HG02840 (cell line): ENCODE results near the gene GAPDHS.

Experiments
- ATAC-seq: cut with Tn5 transposase; IDR thresholded peaks from one replicate; pipeline ENCODE4 v1.9.1; 2021; ENCODE audit warnings: mild to moderate bottlenecking, moderate library complexity, moderate number of reproducible peaks; ENCODE audit not compliant: unreplicated experiment, low FRiP score

GAPDHS gene

DNA sequence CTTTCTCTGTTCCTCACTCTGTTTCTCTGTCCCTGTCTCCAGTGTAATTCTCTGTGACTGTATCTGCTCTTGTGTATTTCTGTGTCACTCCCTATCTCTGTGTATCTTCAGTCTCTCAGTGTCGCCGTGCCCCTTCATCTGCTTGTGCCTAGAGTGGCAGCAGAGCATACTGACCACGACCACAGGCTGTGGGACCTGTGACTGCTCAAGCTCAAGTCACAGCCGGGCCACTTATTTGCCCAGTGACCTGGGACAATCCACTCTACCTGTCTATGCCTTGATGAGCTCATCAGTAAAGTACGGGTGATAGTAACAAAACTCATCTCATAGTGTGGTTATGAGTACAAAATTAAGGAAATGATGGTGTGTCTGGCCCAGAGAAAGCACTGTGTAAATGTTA, 20.8 kb downstream of the GAPDHS start:
- ATAC-seq, result no peak

GRCh38 chr19:35555301-35556005, 22.2 kb downstream of the GAPDHS start:
- ATAC-seq, result no peak

DNA sequence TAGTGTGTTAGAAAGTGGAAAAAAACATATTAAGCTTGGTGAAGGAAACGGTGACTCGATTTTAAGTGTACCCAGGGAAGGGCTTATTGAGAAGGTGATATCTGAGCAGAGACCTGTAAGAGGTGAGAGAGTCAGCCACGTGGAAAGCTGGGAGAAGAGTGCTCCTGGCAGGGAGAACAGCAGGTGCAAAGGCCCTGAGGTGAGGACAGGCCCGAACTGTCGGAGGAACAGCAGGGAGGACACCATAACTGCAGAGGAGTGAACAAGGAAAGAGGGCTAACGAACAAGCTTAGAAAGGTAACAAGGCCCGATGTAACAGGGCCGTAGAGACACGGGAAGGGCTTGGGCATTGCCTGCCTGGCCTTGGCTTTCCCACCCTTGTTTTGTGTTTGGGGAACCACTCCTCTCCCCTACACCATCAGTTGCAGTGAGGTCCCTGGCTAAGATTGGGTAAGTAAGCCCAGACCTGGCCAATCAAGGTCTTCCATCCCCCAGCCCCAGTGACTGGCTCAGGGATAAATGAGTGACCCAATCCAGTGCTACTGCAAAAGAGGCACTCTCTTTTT, 22.9 kb downstream of the GAPDHS start:
- no peak for ATAC-seq

DNA sequence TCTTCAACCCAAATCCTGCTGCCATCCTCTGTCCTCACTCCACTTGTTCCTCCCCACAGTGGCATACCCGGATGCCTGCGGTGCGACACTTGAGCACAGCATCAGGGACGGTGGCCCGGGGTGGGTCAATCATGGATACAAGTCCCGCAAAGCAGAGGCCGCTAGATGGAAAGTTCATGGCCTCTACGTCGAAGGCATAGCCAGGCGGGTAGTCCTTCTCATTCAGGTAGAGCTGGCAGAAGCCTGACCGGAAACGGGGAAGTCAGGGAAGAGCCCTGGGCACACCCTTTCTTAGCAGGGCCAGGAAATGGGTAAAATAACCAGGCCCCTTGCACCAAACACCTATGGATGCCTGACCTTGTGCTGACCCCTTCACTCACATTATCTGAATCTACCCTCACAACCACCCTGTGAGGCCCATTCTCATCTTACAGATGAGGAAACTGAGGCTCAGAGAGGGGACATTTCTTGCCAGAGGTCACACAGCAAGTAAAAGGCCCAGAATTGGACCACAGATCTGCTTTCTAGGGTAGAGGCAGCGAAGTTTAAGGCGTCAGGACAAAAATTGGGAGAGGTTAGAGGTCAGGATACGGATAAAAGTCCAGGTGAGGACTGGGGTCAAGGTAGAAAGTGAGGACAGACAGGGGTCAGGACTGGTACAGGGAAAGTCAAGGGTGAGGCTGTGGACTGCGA, 23.7 kb downstream of the GAPDHS start:
- ATAC-seq, result no peak

DNA sequence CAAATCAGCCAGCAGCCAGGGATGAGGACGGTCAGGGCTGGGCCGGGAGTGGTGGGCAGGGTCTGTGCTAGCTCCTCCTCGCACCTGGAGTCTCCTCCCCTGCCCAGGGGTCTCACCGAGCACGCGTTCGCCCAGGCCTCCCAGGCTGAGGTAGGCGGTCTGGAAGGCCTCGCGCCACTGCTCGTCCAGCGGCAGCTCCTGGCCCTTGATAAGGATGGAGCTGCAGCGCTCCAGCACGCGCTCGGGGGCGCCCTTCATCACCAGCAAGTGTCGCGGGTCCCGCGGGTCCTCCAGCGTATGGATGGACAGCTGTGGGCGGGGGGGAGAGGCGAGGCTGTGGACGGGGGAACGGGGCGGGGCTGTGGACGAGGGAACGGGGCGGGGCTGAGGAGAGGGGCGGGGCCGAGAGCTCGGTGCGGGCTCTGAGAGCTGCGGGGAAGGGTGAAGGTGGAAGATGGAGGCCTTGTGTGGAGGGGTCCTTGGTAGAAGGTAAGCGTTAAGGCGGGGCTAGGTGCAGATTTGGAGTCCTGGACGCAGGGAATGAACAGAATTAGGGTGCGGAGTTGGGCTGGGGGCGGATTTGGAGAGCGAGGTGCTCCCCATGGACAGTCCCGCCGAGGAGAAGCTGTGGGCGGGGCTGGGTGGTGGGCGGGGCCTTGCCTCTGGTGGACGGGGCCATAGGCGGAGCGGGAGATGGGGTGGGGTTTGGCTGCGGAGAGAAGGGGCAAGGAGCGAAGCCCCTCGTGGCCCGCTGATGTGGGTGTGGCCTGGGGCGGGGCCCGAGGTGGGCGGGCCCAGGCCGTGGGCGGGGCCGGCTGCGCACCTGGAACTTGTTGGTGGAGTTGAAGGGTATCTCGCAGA, 24.5 kb downstream of the GAPDHS start:
- ATAC-seq, result no peak

DNA sequence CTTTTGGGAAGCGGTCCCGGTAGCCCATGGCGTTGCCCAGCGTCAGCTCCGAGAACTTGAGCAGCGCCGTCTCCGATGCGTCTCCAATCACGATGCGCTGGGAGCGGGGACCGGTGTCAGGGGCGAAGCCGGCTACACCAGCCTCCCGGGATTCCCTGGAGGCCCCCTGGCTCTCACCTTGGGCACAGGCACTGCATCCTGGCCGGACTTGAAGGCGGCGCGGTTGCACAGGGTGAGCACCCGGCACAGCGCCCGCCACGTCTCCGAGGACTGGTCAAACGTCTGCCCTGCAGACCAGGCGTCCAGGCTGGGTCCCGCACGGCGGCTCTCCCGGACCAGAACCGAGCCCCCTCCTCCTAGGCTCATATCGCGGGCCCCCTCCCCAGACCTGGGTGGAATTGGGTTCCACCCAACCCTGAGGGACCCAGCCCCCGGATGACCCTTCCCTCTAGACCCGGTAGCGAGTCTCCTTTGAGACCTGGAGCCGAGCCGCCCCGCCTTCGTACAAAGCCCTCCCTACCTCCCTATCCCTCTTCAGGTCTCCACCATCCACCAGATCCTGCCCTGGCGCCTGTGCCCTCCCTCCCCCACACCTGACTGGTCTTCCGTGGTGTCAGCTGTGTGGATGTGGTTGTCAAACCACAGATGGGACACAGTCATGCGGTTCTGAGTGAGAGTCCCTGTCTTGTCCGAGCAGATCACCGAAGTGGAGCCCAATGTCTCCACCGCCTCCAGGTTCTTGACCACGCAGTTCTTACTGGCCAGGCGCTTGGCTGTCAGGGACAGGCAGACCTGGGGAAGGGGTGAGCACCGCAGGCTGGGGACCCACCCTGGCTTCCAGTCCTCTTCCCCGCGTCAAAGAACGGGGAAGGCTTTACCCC, 25.4 kb downstream of the GAPDHS start:
- ATAC-seq, result no peak

GRCh38 chr19:35559281-35559659, 26.0 kb downstream of the GAPDHS start:
- no peak for ATAC-seq

DNA sequence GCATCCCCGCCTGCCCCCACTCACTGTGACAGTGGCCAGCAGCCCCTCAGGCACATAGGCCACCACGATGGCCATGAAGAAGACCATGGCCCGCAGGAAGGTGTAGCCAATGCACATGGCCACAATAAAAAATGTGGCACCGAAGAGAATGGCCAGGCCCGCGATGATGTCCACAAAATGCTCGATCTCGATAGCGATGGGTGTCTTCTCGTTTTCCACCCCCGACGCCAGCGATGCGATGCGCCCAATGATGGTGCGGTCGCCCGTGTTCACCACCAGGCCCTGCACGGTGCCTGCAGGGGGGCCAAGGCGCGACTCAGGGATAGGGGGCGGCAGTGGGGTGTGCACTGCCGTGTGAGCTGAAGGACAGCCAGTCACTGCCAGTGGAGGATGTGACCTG, 26.5 kb downstream of the GAPDHS start:
- no peak for ATAC-seq

DNA sequence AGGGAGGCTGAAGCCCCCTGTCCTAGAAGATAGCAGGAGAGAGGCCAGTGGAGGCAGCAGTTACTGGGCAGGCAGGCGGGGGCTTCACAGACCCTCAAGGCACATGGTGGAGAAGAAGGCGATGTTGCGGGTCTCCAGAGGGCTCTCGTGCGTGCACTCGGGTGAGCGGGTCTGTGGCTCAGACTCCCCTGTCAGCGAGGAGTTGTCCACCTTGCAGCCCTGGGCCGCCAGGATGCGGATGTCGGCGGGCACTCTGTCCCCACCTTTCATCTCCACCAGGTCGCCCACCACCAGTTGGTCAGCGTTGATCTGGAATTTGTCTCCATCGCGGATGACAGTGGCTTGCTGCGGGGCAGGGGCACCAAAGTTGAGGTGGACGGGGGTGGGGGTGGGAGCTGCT, 27.0 kb downstream of the GAPDHS start:
- no peak for ATAC-seq

- ATAC-seq, result no peak
Observed at GRCh38 chr19:35560677-35561076, 27.4 kb downstream of the GAPDHS start.

DNA sequence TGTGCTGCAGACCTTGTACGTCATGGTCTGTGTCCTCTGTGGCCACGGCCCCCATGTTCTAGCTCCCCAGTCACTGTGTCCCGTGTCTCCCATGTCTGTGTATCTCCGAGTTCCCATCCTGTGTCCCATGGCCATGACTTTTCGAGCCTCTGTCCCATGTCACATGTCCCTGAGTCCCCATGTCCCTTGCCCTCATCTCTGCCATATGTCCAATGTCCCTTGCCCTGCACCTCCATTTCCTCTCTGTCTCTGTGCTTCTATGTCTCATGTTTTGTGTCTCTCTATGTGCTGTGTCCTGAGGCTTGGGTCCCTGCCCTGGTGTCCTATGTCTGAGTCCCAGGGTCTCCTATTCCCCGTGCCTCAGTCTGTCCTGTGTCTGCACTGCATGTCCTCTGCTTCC, 28.2 kb downstream of the GAPDHS start:
- no peak for ATAC-seq

GRCh38 chr19:35562336-35562735, 29.1 kb downstream of the GAPDHS start:
- ATAC-seq, result no peak

DNA sequence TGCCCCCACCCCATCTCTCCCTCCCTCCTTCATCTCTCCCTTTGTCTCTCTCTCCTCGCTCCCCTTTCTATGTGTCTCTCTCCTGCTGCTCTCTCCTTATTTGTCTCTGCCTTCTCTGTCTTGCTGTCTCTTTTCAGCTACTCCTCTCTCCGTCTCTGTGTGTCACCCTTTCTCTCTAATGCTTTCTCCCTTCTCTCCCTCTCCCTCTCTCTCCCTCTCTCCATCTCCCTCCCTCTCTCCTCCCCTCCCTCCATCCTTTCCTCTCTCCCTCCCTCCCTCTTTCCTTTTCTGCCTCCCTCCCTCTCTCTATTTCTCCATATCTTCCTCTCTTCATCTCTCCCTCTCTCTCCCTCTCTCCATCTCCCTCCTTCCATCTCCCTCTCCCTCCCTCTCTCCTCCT, 29.5 kb downstream of the GAPDHS start:
- ATAC-seq, result no peak

DNA sequence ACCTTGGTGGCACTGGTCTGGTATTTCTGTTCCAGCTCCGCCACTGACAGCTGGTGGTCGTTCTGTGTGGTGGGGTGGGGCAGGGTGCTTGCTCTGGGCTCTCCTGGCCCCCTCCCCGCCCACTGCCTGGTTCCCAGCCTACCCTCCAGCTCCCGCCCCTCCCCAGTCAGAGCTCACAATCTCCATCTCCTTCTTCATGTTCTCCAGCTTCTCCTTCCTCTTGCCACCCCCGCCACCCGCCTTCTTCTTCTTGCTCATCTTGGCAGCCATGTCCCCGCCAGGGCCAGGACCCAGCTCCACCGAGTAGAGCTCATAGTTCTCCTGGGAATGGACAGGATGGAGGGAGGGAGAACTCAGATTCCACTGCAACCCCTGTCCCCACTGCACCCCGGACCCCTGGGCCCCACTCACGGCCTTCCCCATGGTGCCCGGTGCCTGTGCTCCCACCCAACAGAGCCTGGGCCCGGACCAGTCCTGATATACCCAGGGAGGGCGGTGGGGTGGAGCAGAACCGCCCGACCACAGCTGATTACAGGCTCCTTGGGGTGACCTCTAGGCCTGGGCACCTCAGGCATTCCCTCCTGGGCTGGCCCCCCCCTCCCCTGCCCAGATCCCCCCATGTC, 30.1 kb downstream of the GAPDHS start, which contains the start of gene ATP4A:
TSS of gene ATP4A (minus strand) at position 452 of the 623 bp plus-strand sequence. CDS start at position 423, 29 bp downstream.
- no peak for ATAC-seq

GRCh38 chr19:35565016-35565856, 32.0 kb downstream of the GAPDHS start:
- no peak for ATAC-seq

GRCh38 chr19:35566738-35567137, 33.5 kb downstream of the GAPDHS start:
- ATAC-seq, result no peak

GRCh38 chr19:35569281-35569781, 36.1 kb downstream of the GAPDHS start:
- no peak for ATAC-seq

DNA sequence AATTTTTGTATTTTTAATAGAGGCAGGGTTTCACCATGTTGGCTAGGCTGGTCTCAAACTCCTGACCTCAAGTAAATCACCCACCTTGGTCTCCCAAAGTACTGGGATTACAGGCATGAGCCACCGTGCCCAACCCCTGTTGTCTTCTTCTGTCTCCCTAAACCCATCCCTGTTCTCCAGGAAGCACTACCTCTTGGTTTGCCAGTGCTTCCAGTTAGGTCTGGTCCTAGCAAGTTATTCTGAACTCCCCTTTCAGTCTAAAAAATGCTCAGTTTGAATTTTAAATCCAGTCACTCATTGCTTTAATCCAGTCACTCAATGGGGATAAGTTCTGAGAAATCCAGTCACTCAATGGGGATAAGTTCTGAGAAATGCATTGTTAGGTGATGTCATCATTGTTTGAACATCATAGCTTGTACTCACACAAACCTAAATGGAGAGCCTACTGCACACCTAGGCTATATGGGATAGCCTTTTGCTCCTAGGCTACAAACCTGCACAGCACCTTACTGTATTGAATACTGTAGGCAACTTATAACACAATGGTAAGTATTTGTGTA, 38.2 kb downstream of the GAPDHS start:
- no peak for ATAC-seq
